CD14-positive monocyte (primary cell): ENCODE data around the gene MAP2K5. TPM values are rescaled to one million over a fixed set of nuclear protein-coding genes. Genes with fewer than 3 reads are reported as not detected.

ENCODE experiments used
- DNase-seq, 3 donors: peaks; one replicate each; pipeline ENCODE4 v3.0.0-alpha.2; 2011 to 2022
- H2AFZ ChIP-seq: 2 replicates; pipeline ENCODE4 v1.6.0; 2012; ENCODE audit warnings: mild to moderate bottlenecking, low read depth, low read length, inconsistent platforms; ENCODE audit not compliant: insufficient read depth, poor library complexity, severe bottlenecking
- H3K27ac ChIP-seq, 2 donors: 1 replicate in 1 of 2; 2 replicates in 1 of 2; pipeline ENCODE4 v1.5.1; 2012 to 2013; ENCODE audit warnings: low read length in 2 of 2, control low read depth in 1 of 2, inconsistent platforms in 1 of 2, low read depth in 1 of 2, mild to moderate bottlenecking in 1 of 2
- H3K27me3 ChIP-seq, 2 donors: one replicate each; pipeline versions ENCODE4 v1.6.0 to v1.6.1; 2011 to 2013; ENCODE audit warnings: low read length in 2 of 2; ENCODE audit not compliant: control insufficient read depth in 2 of 2, insufficient read depth in 2 of 2
- H3K36me3 ChIP-seq, 2 donors: replicated peaks in 1 of 2; 1 replicate in 1 of 2; 2 replicates in 1 of 2; pipeline versions ENCODE4 v1.5.1 to v1.6.1; 2012 to 2013; ENCODE audit warnings: low read length in 2 of 2, control low read depth in 1 of 2, inconsistent platforms in 1 of 2, mild to moderate bottlenecking in 1 of 2; ENCODE audit not compliant: insufficient read depth in 2 of 2, control insufficient read depth in 1 of 2
- H3K4me1 ChIP-seq, 2 donors: 1 replicate in 1 of 2; 2 replicates in 1 of 2; pipeline versions ENCODE4 v1.5.1 to v1.6.1; 2012 to 2013; ENCODE audit warnings: low read length in 2 of 2, control low read depth in 1 of 2, inconsistent platforms in 1 of 2, mild to moderate bottlenecking in 1 of 2, moderate library complexity in 1 of 2; ENCODE audit not compliant: insufficient read depth in 2 of 2, control insufficient read depth in 1 of 2
- H3K4me2 ChIP-seq: replicated peaks from 2 replicates; pipeline ENCODE3; 2012; ENCODE audit warnings: low read length, moderate library complexity, mild to moderate bottlenecking; ENCODE audit not compliant: poor library complexity, severe bottlenecking; ENCODE audit errors: extremely low read depth
- H3K4me3 ChIP-seq, 3 experiments: fragments of 200-600 bp in 1 of 3; sonication (generic) in 1 of 3; replicated peaks in 1 of 3; 1 replicate in 2 of 3; 2 replicates in 1 of 3; pipeline ENCODE4 v1.5.1; 2011 to 2013; ENCODE audit warnings: low read length in 3 of 3, mild to moderate bottlenecking in 3 of 3, control low read depth in 2 of 3, low read depth in 2 of 3, inconsistent platforms in 1 of 3, moderate library complexity in 1 of 3
- H3K79me2 ChIP-seq: 2 replicates; pipeline ENCODE4 v1.6.0; 2012; ENCODE audit warnings: mild to moderate bottlenecking, control low read depth, inconsistent platforms, low read length, moderate library complexity; ENCODE audit not compliant: insufficient read depth
- H3K9ac ChIP-seq: 2 replicates; pipeline ENCODE4 v1.6.0; 2017; ENCODE audit warnings: low read length, mild to moderate bottlenecking; ENCODE audit not compliant: insufficient read depth, poor library complexity, severe bottlenecking
- H3K9me3 ChIP-seq, 2 donors: replicated peaks in 1 of 2; 1 replicate in 1 of 2; 2 replicates in 1 of 2; pipeline versions ENCODE4 v1.5.1 to v1.6.1; 2012 to 2013; ENCODE audit warnings: low read length in 2 of 2, control low read depth in 1 of 2; ENCODE audit not compliant: control insufficient read depth in 1 of 2, insufficient read depth in 1 of 2
- H4K20me1 ChIP-seq: 2 replicates; pipeline ENCODE4 v1.6.0; 2012; ENCODE audit warnings: mild to moderate bottlenecking, low read length, control low read depth, moderate library complexity; ENCODE audit not compliant: insufficient read depth
- H3K27ac Mint-ChIP-seq, 7 donors: one replicate each; pipeline ENCODE4 v1.8.0; 2020; ENCODE audit warnings: mild to moderate bottlenecking in 7 of 7, mixed read lengths in 7 of 7, moderate library complexity in 6 of 7, inconsistent platforms in 2 of 7
- H3K27me3 Mint-ChIP-seq, 3 donors: one replicate each; pipeline ENCODE4 v1.8.0; 2021 to 2022; ENCODE audit warnings: low read depth in 3 of 3, mild to moderate bottlenecking in 3 of 3, mixed read lengths in 3 of 3, moderate library complexity in 3 of 3, inconsistent platforms in 1 of 3
- H3K36me3 Mint-ChIP-seq, 2 donors: one replicate each; pipeline ENCODE4 v1.8.0; 2020; ENCODE audit warnings: mixed read lengths in 2 of 2, inconsistent platforms in 1 of 2, mild to moderate bottlenecking in 1 of 2
- H3K4me1 Mint-ChIP-seq: one replicate; pipeline ENCODE4 v1.8.0; 2020; ENCODE audit warnings: mild to moderate bottlenecking, mixed read lengths
- H3K4me3 Mint-ChIP-seq, 2 donors: one replicate each; pipeline ENCODE4 v1.8.0; 2020; ENCODE audit warnings: mild to moderate bottlenecking in 2 of 2, mixed read lengths in 2 of 2, moderate library complexity in 1 of 2
- H3K9me3 Mint-ChIP-seq, 7 donors: one replicate each; pipeline ENCODE4 v1.8.0; 2020 to 2022; ENCODE audit warnings: mixed read lengths in 7 of 7, mild to moderate bottlenecking in 6 of 7, moderate library complexity in 6 of 7, inconsistent platforms in 2 of 7
- CTCF ChIP-seq: fragments of 200-600 bp; IDR thresholded peaks from one replicate; pipeline ENCODE4 v1.8.0; 2022; ENCODE audit warnings: antibody characterized with exemption, mild to moderate bottlenecking
- WGBS: methylation state at CpG from one replicate; pipeline ENCODE4 v1.1.5; 2013; ENCODE audit warnings: missing lambda C conversion rate; ENCODE audit not compliant: insufficient coverage; 5-methylcytosine and 5-hydroxymethylcytosine counted together
- intact Hi-C, 2 donors: fragments of 100-400 bp; cut with micrococcal nuclease; formaldehyde crosslinking; loops; one replicate each; pipeline versions ENCODE4 v1.15.0 to v1.15.1; 2023
- polyA plus RNA-seq, 3 donors: library from polyadenylated mRNA; depleted of rRNA in 1 of 3; unstranded in 2 of 3; stranded (reverse) in 1 of 3; fragments of 300-500 nt in 2 of 3; fragments of >200 nt in 1 of 3; fragmentation: Illumina TruSeq in 2 of 3; gene quantifications; 1 replicate in 2 of 3; 2 replicates in 1 of 3; pipeline ENCODE4 v1.2.3, GENCODE V29; 2012 to 2021

Gene MAP2K5
- polyA plus RNA-seq, 3 donors = 10.2 to 11.3 (median 10.6) TPM

DNA sequence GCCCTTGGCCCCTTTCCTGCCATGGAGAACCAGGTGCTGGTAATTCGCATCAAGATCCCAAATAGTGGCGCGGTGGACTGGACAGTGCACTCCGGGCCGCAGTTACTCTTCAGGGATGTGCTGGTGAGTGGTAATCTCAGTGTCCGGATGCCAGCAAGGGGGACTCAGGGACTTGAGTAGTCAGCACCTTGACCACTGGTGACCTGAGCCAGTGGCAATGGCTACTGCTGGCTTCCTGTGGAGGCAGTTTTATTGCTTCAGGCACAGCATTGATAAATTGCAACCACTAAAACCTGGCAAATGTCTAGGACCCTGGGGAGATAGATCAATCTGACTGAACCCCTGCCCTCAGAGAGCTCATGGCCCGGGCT, 830 bp downstream of the MAP2K5 start:
- peaks cover 0 to 1% (median 0%) of the 10 kb centered on the region in 3 donors for H3K27me3 Mint-ChIP-seq
- Histone ChIP-seq H3K79me2 (peaks cover 37% of the 10 kb centered on the region), H3K4me1 (peaks cover 19 to 41% of the 10 kb centered on the region in 2 donors), H3K27me3 (no peaks in the 10 kb centered on the region), H4K20me1 (no peaks in the 10 kb centered on the region), H3K9ac (peak overlapping the region; percentile 88), H3K36me3 (peaks cover 14 to 35% of the 10 kb centered on the region in 2 donors), H3K27ac (peak overlapping the region in 1 of 2 donors; percentile 91), H3K9me3 (no peaks in the 10 kb centered on the region), H2AFZ (peak overlapping the region; percentile 100), H3K4me3 (peak overlapping the region; percentile 94 to 99 (median 98)), H3K4me2 (peak overlapping the region; percentile 99)
- WGBS = 45% methylated on average over 6 of the region's 7 CpGs
- TF ChIP-seq CTCF = no peak
- peak overlapping the region; percentile 96 to 97 for H3K4me3 Mint-ChIP-seq
- peak overlapping the region; percentile 65 to 93 (median 90) for H3K27ac Mint-ChIP-seq
- peaks cover 47% of the 10 kb centered on the region for H3K4me1 Mint-ChIP-seq
- peak in 1 of 3 donors; percentile 7 for DNase-seq
- no peaks in the 10 kb centered on the region for H3K9me3 Mint-ChIP-seq
- intact Hi-C loops = loop anchor here in 1 of 2 donors (2.0 kb wide), 1 partner anchor 23 kb away; the partner anchor contains the start of gene C15orf61
- peaks cover 28 to 29% of the 10 kb centered on the region in 2 donors for H3K36me3 Mint-ChIP-seq

DNA sequence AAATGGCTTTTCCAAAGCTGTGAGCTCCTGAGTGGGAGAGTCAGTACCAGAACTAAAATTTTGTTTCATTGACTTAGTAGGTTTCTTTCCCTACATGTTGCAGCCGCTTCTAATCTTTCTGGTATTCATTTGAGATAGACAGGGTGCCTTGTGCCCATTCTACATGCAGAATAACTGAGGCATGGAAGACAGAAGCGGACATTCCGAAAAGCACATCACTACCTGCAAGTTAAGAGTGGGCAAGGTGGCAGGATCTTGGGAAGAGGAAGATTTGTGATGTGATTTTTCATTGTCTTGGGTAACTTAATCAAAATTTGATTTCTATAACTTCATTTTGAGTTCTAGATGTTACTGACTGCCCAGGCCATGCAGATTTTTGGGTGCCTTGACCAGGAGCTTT, 2.0 kb downstream of the MAP2K5 start:
- Mint-ChIP-seq H3K9me3 (no peaks in the 10 kb centered on the region), H3K4me1 (peaks cover 49% of the 10 kb centered on the region), H3K36me3 (peaks cover 31 to 33% of the 10 kb centered on the region in 2 donors), H3K27me3 (peaks cover 0 to 1% (median 0%) of the 10 kb centered on the region in 3 donors), H3K4me3 (no peak overlapping the region), H3K27ac (no peak overlapping the region)
- Histone ChIP-seq H3K4me3 (no peak overlapping the region), H3K9ac (no peak overlapping the region), H3K27me3 (no peaks in the 10 kb centered on the region), H3K79me2 (peaks cover 37% of the 10 kb centered on the region), H3K27ac (no peak overlapping the region), H3K36me3 (peaks cover 14 to 35% of the 10 kb centered on the region in 2 donors), H3K4me2 (no peak overlapping the region), H3K4me1 (peaks cover 19 to 34% of the 10 kb centered on the region in 2 donors), H3K9me3 (no peaks in the 10 kb centered on the region), H4K20me1 (no peaks in the 10 kb centered on the region), H2AFZ (no peak overlapping the region)
- DNase-seq = no peak
- intact Hi-C loops = no loop called here
- no CpG with 5 or more reads among the region's 3 CpGs for WGBS
- no peak for TF ChIP-seq CTCF
